GM19467 (cell line): ENCODE measurements around the gene ANKRD33B.

Experiments used
- ATAC-seq: cut with Tn5 transposase; IDR thresholded peaks from one replicate; pipeline ENCODE4 v1.9.1; 2021; ENCODE audit warnings: mild to moderate bottlenecking, moderate library complexity; ENCODE audit not compliant: unreplicated experiment

Gene ANKRD33B

DNA sequence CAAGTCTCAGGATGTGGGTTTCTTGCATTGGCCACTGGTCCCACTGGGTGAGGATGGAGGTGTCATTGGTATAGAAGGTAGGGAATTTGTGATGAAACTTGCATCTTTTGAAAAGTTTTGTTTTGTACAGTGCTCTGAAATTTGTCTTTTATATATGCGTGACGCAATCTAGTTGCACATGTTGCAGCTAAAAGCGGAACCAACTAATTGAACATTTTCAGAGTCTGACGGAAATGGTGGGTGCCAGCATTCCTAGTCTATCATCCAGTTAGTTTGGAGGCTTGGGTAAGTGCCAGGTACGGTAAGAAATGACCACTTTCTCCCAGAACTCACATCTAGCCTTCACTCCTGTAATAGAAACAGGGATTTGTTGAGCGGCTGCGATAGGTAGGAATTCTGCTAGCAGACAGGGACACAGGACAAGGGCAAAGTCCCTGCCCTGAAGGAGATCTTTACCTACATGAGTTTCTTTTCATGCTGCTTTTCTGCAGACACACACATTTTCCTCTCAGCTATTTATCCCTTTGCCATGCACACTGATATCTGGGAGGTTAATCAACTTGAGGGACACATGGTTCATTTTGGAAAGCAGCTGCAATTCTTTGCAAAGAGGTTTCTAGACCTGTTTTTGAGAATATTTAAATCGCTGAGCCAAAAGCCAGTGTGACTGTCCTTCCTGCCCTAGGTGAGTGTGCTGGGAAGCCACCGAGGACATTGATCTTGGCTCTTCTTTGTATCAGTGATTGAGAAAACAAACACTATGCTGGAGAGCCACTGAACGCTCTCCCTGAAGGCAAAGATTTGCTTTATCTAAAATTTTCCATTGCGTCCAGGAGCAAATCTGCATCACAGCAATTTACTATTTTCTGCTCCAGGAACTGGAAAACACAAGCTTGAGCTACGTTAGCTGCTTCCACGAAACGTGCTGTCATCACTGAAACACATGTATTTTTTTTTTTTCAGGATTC lies 107.5 kb downstream of the ANKRD33B start:
- ATAC-seq: no peak

DNA sequence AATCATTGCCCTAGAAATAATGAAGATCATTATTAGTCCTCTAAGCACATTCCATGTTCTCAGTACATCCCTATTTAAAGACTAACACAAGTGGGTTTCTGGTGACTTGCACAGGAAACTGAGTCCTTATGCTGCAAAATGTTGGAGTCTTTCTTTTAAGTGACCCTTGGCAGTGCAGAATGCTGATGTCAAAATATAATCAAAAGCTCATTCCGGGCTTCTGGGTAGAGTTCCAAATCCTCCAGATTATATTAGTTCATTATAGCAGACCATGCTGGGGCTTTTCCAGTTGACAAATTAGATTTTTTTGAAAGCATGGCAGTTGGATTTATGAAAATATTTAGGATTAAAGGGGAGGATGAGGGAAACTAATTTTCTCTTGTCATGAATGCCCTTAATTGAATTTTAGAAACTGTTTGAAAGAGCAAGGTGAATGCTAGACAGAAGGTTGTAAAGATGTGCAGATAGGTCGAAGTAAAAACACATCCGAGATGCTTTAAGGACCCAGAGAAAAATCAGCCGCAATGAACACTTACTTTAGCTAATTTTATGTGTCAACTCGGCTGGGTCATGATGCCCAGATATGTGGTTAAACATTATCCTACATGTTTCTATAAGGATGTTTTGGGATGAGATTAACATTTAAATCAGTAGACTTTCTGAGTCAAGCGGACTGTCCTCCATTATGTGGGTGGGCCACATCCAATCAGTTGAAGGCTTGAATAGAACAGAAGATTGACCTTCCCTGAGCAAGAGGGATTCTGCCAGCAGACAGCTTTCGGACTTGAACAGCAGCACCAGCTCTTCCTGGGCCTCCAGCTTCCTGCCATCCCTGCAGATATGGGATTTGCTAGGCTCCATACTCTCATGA lies 108.5 kb downstream of the ANKRD33B start:
- ATAC-seq: no peak

- ATAC-seq: no peak
Measured at GRCh38 chr5:10673017-10673389, 109.1 kb downstream of the ANKRD33B start.

GRCh38 chr5:10673407-10673806 lies 109.5 kb downstream of the ANKRD33B start:
- ATAC-seq: no peak

DNA sequence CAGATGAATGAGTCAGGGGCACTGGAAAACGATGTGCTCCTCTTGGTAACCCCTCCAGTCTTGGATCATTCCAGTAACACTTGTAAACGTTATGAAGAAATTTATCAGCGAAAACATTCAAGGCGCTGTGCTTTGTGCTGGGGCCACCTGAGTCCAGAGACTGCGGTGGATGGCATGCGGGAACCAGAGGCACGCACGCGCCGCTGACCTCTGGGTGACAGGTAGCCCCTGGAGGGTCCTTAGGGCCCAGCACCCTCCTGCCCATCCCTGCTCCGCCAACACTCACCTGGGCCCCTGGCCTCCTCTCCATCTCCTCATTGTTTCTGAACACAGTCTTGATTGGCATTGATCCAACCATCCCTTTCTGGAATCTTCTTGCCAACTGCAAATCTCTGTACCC lies 110.2 kb downstream of the ANKRD33B start:
- ATAC-seq: no peak

DNA sequence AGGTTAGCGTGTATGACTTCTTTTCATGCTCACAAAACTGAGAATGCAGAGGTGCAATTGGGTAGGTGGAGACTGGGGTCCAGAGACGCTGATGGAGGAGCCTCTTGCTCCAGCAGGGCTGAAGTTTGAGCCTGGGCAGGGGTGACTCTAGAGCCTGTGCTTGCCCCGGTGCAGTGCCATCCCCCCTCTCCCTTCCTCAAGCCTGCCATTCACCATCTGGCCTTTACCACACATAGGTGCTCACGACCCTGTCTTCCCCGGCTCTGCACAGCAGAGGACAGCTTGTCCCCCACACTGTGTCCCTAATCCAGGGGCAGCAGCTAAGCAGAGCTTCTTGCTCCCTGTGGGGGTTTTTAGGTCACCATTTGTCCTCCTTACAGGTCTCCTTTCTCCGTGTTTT lies 110.7 kb downstream of the ANKRD33B start:
- ATAC-seq: no peak

- no peak for ATAC-seq
Measured at GRCh38 chr5:10675177-10675700, 111.4 kb downstream of the ANKRD33B start.

DNA sequence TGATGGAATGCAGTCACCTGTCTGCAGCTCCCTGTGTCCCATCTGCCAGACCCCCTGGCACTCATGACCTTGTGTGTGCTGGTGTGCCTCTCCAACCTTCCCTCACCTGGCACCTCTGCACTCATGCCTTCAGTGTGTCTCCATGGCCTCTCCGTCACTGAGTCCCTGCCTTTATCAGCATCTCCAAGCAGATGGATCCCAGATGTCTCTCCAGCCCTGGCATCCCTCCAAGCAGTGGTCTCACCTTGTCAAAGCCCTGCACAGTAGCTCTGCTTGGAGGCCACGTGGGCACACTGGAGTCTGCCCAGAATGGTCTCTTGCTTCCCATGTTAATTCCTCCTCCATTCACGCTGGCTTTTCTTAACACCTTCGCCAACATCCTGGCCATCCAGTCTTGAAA lies 112.4 kb downstream of the ANKRD33B start:
- ATAC-seq: no peak

GRCh38 chr5:10676946-10677345 lies 113.1 kb downstream of the ANKRD33B start:
- ATAC-seq: no peak

- ATAC-seq: no peak
Measured at GRCh38 chr5:10677533-10677932, 113.7 kb downstream of the ANKRD33B start.

DNA sequence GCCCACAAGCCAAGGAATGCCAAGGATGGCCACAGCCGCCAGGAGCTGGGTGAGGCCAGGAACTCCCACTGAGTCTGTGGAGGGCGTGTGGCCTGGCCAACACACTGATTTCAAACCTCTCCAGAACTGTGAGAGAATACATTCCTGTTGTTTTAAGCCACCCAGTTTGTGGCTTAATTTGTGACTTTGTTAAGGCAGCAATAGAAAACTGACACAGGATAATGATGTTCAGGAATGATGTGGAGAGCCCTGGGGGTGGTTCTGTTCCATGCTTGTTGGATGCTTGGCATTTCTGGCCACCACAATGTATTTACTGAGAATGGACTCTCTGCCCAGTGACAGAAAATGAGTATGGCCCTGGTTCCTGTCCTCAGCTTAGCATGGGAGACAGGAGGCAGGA lies 114.4 kb downstream of the ANKRD33B start:
- ATAC-seq: no peak

DNA sequence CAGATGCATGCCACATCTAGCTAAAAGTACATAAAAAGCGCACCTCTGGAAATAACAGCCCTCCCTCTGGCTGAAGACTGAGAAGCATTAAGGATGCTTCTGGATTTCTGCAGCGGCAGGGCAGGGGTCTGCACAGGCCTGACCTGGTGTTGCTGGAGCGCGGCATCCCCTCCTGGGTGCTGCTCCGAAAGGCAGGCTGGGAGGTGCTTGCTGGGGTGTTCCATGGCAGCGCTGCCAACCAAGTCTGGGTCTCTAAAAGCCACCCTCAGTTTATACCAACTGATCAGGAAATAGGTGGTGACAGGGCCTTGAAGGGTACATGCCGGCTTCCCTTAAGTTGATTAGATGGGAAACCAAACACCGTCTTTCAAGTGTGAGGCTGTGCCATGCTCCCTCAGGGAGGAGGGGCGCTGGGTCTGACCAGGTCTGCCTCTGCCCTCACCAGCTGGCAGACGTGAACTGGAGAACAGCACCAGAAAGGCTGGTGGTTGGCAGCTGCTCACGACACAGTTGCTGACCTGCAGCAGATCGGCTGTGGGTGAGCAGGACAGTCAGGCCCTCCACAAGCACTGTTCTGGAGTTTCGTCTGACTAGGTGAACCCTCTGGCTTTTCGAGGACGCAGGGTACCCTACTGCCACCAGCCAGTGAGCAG lies 115.6 kb downstream of the ANKRD33B start:
- ATAC-seq: no peak

- ATAC-seq: no peak
Measured at GRCh38 chr5:10680876-10681481, 117.1 kb downstream of the ANKRD33B start.

DNA sequence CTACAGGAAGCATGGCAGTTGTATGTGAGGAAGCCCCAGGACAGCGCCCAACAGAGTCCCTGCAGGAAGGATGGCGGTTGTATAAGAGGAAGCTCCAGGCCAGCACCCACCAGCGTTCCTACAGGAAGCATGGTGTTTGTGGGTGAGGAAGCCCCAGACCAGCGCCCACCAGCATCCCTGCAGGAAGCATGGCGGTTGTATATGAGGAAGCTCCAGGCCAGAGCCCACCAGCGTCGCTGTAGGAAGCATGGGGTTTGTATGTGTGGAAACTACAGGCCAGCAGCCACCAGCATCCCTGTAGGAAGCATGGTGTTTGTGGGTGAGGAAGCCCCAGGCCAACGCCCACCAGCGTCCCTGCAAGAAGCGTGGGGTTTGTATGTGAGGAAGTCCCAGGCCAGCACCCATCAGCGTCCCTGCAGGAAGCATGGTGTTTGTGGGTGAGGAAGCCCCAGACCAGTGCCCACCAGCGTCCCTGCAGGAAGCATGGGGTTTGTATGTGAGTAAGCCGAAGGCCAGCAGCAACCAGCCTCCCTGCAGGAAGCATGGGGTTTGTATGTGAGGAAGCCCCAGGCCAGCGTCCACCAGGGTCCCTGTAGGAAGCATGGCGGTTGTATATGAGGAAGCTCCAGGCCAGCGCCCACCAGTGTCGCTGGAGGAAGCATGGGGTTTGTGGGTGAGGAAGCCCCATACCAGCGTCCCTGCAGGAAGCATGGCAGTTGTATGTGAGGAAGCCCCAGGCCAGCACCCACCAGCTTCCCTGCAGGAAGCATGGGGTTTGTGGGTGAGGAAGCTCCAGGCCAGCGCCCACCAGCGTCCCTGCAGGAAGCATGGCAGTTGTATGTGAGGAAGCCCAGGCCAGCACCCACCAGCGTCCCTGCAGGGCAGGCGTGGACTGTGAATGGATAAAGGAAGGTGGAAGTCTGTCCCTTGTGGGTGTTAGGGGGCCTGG lies 118.1 kb downstream of the ANKRD33B start:
- no peak for ATAC-seq

DNA sequence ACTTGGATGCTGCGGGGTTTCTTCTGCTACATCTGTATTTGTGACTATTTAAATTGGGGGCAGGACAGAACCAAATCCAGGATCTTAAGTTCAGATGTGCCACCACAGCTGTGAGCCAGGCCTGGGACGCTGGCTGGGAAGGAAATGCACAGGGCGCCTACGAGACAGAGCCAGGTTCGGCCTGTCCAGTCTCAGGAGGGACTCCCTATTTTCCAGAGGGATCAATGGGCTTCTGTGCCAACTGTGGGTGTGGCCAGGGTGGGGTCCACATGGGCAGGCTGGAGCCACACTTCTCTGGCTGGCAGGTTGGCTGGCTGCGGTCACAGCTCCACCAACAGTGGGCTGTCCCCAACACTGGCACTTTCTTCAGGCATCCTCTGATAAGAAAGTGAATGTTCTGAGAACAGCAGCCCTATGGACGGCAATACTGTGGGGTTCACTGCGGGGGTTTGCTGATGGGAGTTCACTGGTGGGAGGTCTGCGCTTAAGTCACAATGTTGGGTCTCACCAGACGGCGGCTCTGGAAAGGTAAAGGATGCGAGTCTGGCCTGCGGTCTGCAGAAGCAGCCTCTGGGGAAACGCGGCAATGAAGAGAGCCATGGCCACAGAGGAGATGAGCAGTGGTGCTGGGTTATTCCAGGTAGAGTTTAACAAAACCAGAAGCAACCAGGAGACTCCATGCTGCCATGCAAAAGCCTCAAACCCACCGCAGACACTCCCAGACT lies 119.1 kb downstream of the ANKRD33B start:
- ATAC-seq: no peak

- peak; percentile 38 for ATAC-seq
Measured at GRCh38 chr5:10684303-10685086, 120.6 kb downstream of the ANKRD33B start.

DNA sequence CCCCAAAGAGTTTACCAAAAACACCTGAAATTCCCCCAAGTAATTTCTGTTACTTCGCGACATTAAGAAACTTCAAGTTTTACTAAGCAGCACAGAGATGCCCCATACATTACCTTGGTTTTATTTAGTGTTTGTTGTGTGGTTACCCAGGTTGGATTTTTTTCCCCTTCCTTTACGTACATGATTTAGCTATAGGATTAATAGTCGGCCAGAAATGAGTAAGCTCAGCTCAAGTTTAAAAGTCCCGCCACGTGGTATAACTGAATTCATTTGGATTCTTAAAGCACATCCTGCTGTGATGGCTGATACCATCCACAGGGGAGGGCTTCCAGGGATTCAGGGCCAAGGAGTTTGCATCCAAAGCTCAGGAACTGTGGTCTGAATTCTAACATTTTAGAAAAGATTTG lies 121.2 kb downstream of the ANKRD33B start:
- ATAC-seq: peak; percentile 53

GRCh38 chr5:10686890-10687289 lies 123.0 kb downstream of the ANKRD33B start:
- ATAC-seq: no peak
